VCaP (cell line): ENCODE results near the gene PDE4D.

Experiments
- H3K27ac ChIP-seq: fragments of 450-650 bp; 2 replicates; pipeline ENCODE4 v1.5.1; 2017
- TF ChIP-seq, protein P1 (sequence below): fragments of 450-650 bp; conservative IDR thresholded peaks from 2 replicates; pipeline ENCODE4 v1.5.1; 2017; ENCODE audit warnings: mild to moderate bottlenecking, moderate library complexity

PDE4D gene

DNA sequence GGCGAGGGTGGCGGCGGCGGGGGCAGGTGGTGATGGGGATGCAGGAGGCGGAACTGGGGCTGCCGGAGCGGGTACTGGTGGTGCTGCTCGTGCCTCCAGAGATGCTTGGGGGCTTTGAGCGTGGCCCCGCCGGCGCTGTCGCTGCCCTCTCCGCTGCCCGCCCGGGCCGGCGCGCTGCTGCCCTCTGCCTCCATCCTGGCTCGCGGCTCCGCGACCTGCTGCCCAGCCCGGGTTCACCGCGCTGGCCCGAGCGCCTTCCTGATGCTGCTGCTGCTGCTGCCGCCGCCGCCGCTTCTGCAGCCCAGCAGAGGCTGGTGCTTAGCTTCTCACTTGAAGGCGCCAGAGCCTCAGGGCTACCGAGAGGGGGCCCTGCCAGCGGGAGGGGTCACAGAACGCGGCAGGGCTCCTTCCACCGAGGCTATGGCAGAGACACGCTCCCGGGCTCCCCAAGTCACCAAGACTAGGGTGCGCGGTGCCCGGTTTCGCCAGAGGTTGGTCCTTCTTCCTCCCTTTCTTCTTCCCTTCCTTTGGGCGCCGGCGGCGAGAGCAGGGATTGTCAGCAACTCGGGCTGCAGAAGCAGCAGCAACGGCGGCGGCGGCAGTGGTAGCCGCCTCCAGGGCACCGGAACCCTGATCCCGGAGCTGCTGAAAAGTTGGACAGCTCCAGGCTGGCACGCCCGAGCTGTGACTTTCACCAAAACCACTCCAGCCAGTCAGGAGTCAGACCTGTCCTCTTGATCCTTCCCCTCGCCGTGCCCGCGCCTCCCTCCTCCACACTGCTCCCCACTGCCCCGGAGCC is at the start of gene PDE4D:
PDE4D (minus strand) TSS at position 298 of the 799 bp plus-strand sequence.
- H3K27ac ChIP-seq = no peak within 1 kb of the TSS
- TF ChIP-seq, protein P1, sequence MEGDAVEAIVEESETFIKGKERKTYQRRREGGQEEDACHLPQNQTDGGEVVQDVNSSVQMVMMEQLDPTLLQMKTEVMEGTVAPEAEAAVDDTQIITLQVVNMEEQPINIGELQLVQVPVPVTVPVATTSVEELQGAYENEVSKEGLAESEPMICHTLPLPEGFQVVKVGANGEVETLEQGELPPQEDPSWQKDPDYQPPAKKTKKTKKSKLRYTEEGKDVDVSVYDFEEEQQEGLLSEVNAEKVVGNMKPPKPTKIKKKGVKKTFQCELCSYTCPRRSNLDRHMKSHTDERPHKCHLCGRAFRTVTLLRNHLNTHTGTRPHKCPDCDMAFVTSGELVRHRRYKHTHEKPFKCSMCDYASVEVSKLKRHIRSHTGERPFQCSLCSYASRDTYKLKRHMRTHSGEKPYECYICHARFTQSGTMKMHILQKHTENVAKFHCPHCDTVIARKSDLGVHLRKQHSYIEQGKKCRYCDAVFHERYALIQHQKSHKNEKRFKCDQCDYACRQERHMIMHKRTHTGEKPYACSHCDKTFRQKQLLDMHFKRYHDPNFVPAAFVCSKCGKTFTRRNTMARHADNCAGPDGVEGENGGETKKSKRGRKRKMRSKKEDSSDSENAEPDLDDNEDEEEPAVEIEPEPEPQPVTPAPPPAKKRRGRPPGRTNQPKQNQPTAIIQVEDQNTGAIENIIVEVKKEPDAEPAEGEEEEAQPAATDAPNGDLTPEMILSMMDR = no peak

GRCh38 chr5:59937633-59938032 is 44.1 kb upstream of the PDE4D start:
- no peak overlapping the region for H3K27ac ChIP-seq
- TF ChIP-seq, protein P1 = no peak

GRCh38 chr5:59923465-59923864 is 29.9 kb upstream of the PDE4D start:
- TF ChIP-seq, protein P1 = no peak
- H3K27ac ChIP-seq = no peak overlapping the region

DNA sequence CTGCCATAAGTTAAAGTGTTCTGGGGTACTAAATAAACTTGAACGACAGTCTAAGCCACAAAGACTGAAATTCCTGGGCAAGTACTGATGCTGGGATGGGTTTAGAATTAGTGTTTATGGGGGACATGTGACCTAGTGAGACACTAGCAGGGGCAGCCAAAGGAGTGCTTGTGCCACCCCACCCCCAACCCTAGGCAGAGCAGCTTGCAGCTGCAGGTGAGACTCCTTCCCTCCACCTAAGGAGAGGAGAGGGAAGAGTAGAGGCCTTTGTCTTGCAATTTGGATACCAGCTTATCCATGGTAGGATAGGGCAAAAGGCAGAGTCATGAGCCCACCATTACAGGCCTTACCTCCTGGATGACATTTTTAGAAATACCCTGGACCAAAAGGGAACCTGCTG is 28.7 kb upstream of the PDE4D start:
- no peak overlapping the region for H3K27ac ChIP-seq
- TF ChIP-seq, protein P1 = no peak

- H3K27ac ChIP-seq = no peak overlapping the region
- TF ChIP-seq, protein P1 = no peak
These were observed 28.3 kb upstream of the PDE4D start for GRCh38 chr5:59921816-59922215.

- TF ChIP-seq, protein P1 = no peak
These were observed 26.0 kb upstream of the PDE4D start for GRCh38 chr5:59919484-59919883.

GRCh38 chr5:59917121-59917520 is 23.6 kb upstream of the PDE4D start:
- H3K27ac ChIP-seq = no peak overlapping the region
- TF ChIP-seq, protein P1 = no peak

More at GRCh38 chr5:59919484-59919883, 26.0 kb upstream of the PDE4D start:
- H3K27ac ChIP-seq = no peak overlapping the region
